DOHH2 (cell line): Measurements from ENCODE around the gene INSM2.

Experiments used
- H3F3A ChIP-seq: fragments of 200-600 bp; sonication (generic), shearing (Covaris generic); 2 replicates; pipeline ENCODE4 v1.6.0; 2016; ENCODE audit warnings: antibody characterized with exemption, mild to moderate bottlenecking; ENCODE audit not compliant: control insufficient read depth, insufficient read depth
- H3K27ac ChIP-seq: fragments of 200-600 bp; sonication (generic); 2 replicates; pipeline ENCODE4 v1.5.1; 2014; ENCODE audit warnings: low read depth, mild to moderate bottlenecking, low read length, moderate library complexity
- H3K27me3 ChIP-seq: fragments of 200-600 bp; sonication (generic); 2 replicates; pipeline ENCODE4 v1.6.1; 2014; ENCODE audit warnings: mild to moderate bottlenecking, low read length, mixed read lengths; ENCODE audit not compliant: control insufficient read depth
- H3K36me3 ChIP-seq: fragments of 200-600 bp; sonication (generic); 2 replicates; pipeline ENCODE4 v1.6.1; 2014; ENCODE audit warnings: mild to moderate bottlenecking, low read length, moderate library complexity, mixed read lengths; ENCODE audit not compliant: control insufficient read depth
- H3K4me1 ChIP-seq: fragments of 200-600 bp; sonication (generic); 2 replicates; pipeline ENCODE4 v1.6.1; 2014; ENCODE audit warnings: mild to moderate bottlenecking, low read length, mixed read lengths; ENCODE audit not compliant: control insufficient read depth
- H3K4me2 ChIP-seq: fragments of 200-600 bp; sonication (generic); 2 replicates; pipeline ENCODE4 v1.6.0; 2014; ENCODE audit warnings: mild to moderate bottlenecking, low read length, moderate library complexity
- H3K4me3 ChIP-seq: fragments of 200-600 bp; sonication (generic); 2 replicates; pipeline ENCODE4 v1.5.1; 2014; ENCODE audit warnings: mild to moderate bottlenecking, low read length, mixed read lengths
- H3K79me2 ChIP-seq: fragments of 200-600 bp; sonication (generic); 2 replicates; pipeline ENCODE4 v1.6.1; 2014; ENCODE audit warnings: mild to moderate bottlenecking, low read length, mixed read lengths; ENCODE audit not compliant: control insufficient read depth
- H3K9me2 ChIP-seq: fragments of 200-600 bp; sonication (generic); replicated peaks from 2 replicates; pipeline ENCODE4 v1.6.1; 2014; ENCODE audit warnings: mild to moderate bottlenecking, low read length, mixed read lengths; ENCODE audit not compliant: control insufficient read depth
- H3K9me3 ChIP-seq: fragments of 200-600 bp; sonication (generic); 2 replicates; pipeline ENCODE4 v1.6.1; 2014; ENCODE audit warnings: antibody characterized with exemption, low read length, mixed read lengths; ENCODE audit not compliant: control insufficient read depth, insufficient read depth
- H4K20me1 ChIP-seq: fragments of 200-600 bp; sonication (generic); 2 replicates; pipeline ENCODE4 v1.6.0; 2014; ENCODE audit warnings: low read depth, mild to moderate bottlenecking, antibody characterized with exemption, low read length, moderate library complexity; ENCODE audit not compliant: control insufficient read depth, insufficient read depth
- CTCF ChIP-seq: fragments of 200-600 bp; sonication (generic); IDR thresholded peaks from one replicate; pipeline ENCODE4 v1.5.1; 2014; ENCODE audit warnings: antibody characterized with exemption, mild to moderate bottlenecking, low read depth, low read length; ENCODE audit not compliant: poor library complexity, severe bottlenecking
- EZH2phosphoT487 ChIP-seq: fragments of 200-600 bp; sonication (generic); IDR thresholded peaks from 2 replicates; pipeline ENCODE4 v1.6.1; 2017; ENCODE audit warnings: borderline replicate concordance, mild to moderate bottlenecking, antibody characterized with exemption, low read length, moderate library complexity, mixed read lengths

INSM2 gene

GRCh38 chr14:35576260-35576659 is 42.3 kb downstream of the INSM2 start:
- H3F3A ChIP-seq: no peaks in the 10 kb centered on the region
- no peaks in the 10 kb centered on the region for H3K9me3 ChIP-seq
- H3K79me2 ChIP-seq: no peaks in the 10 kb centered on the region
- no peak overlapping the region for H3K4me3 ChIP-seq
- H3K36me3 ChIP-seq: no peaks in the 10 kb centered on the region
- H3K27ac ChIP-seq: no peak overlapping the region
- no peaks in the 10 kb centered on the region for H3K27me3 ChIP-seq
- H3K9me2 ChIP-seq: no peaks in the 10 kb centered on the region
- H3K4me1 ChIP-seq: peaks cover 5% of the 10 kb centered on the region
- no peak for TF ChIP-seq EZH2phosphoT487
- no peak for TF ChIP-seq CTCF
- H3K4me2 ChIP-seq: no peak overlapping the region
- H4K20me1 ChIP-seq: no peaks in the 10 kb centered on the region

GRCh38 chr14:35576856-35577255 is 42.9 kb downstream of the INSM2 start:
- H3K4me3 ChIP-seq: no peak overlapping the region
- H3K36me3 ChIP-seq: no peaks in the 10 kb centered on the region
- H3F3A ChIP-seq: no peaks in the 10 kb centered on the region
- H3K27ac ChIP-seq: no peak overlapping the region
- H3K4me2 ChIP-seq: no peak overlapping the region
- no peaks in the 10 kb centered on the region for H3K9me2 ChIP-seq
- H3K4me1 ChIP-seq: peaks cover 5% of the 10 kb centered on the region
- no peaks in the 10 kb centered on the region for H4K20me1 ChIP-seq
- no peaks in the 10 kb centered on the region for H3K79me2 ChIP-seq
- no peak for TF ChIP-seq CTCF
- TF ChIP-seq EZH2phosphoT487: no peak
- no peaks in the 10 kb centered on the region for H3K9me3 ChIP-seq
- no peaks in the 10 kb centered on the region for H3K27me3 ChIP-seq

GRCh38 chr14:35578135-35578534 is 44.2 kb downstream of the INSM2 start:
- Histone ChIP-seq H3K79me2 (no peaks in the 10 kb centered on the region), H3K27ac (no peak overlapping the region), H3K9me3 (no peaks in the 10 kb centered on the region), H3K4me3 (no peak overlapping the region), H3K4me1 (peaks cover 5% of the 10 kb centered on the region), H3K4me2 (no peak overlapping the region), H3F3A (no peaks in the 10 kb centered on the region), H3K36me3 (no peaks in the 10 kb centered on the region), H3K9me2 (no peaks in the 10 kb centered on the region), H4K20me1 (no peaks in the 10 kb centered on the region), H3K27me3 (no peaks in the 10 kb centered on the region)
- TF ChIP-seq EZH2phosphoT487 (no peak), CTCF (no peak)

- H3K36me3 ChIP-seq: no peaks in the 10 kb centered on the region
- no peaks in the 10 kb centered on the region for H3K79me2 ChIP-seq
- no peaks in the 10 kb centered on the region for H3K27me3 ChIP-seq
- no peaks in the 10 kb centered on the region for H4K20me1 ChIP-seq
- no peaks in the 10 kb centered on the region for H3K9me3 ChIP-seq
- H3K9me2 ChIP-seq: no peaks in the 10 kb centered on the region
- no peak overlapping the region for H3K4me2 ChIP-seq
- H3K4me1 ChIP-seq: peaks cover 5% of the 10 kb centered on the region
- no peak overlapping the region for H3K27ac ChIP-seq
- no peak overlapping the region for H3K4me3 ChIP-seq
- TF ChIP-seq EZH2phosphoT487 (no peak), CTCF (no peak)
- H3F3A ChIP-seq: no peaks in the 10 kb centered on the region
Observed at GRCh38 chr14:35578639-35579038, 44.7 kb downstream of the INSM2 start.
